HEK293 (cell line): ENCODE results near the gene TK2.

Experiments used
- ATF2 ChIP-seq: fragments of 450-650 bp; formaldehyde crosslinking; IDR thresholded peaks from 2 replicates; pipeline ENCODE4 v1.5.1; 2016; ENCODE audit warnings: missing biosample characterization, missing genetic modification characterization, low read depth
- ELK4 ChIP-seq: IDR thresholded peaks from 2 replicates; pipeline ENCODE4 v1.6.1; 2011; ENCODE audit warnings: mild to moderate bottlenecking, low read depth, low read length, borderline replicate concordance
- KLF17 ChIP-seq: fragments of 450-650 bp; formaldehyde crosslinking; IDR thresholded peaks from 2 replicates; pipeline ENCODE4 v1.5.1; 2016; ENCODE audit warnings: missing biosample characterization, missing genetic modification characterization
- REPIN1 ChIP-seq: fragments of 450-650 bp; formaldehyde crosslinking; IDR thresholded peaks from 2 replicates; pipeline ENCODE4 v1.5.1; 2017; ENCODE audit warnings: missing biosample characterization, missing genetic modification characterization, low read depth
- TSHZ1 ChIP-seq: fragments of 450-650 bp; formaldehyde crosslinking; IDR thresholded peaks from 2 replicates; pipeline ENCODE4 v1.5.1; 2016; ENCODE audit warnings: missing biosample characterization, missing genetic modification characterization, borderline replicate concordance
- ZBTB10 ChIP-seq: fragments of 450-650 bp; formaldehyde crosslinking; IDR thresholded peaks from 2 replicates; pipeline ENCODE4 v1.5.1; 2016; ENCODE audit warnings: missing biosample characterization, missing genetic modification characterization
- ZBTB20 ChIP-seq: fragments of 450-650 bp; formaldehyde crosslinking; IDR thresholded peaks from 2 replicates; pipeline ENCODE4 v1.5.1; 2016; ENCODE audit warnings: missing biosample characterization, missing genetic modification characterization
- ZBTB49 ChIP-seq: fragments of 450-650 bp; formaldehyde crosslinking; IDR thresholded peaks from 2 replicates; pipeline ENCODE4 v1.5.1; 2016; ENCODE audit warnings: missing biosample characterization, missing genetic modification characterization, low read depth
- ZBTB7A ChIP-seq: fragments of 450-650 bp; formaldehyde crosslinking; IDR thresholded peaks from 2 replicates; pipeline ENCODE4 v1.5.1; 2016; ENCODE audit warnings: low read depth, missing biosample characterization, missing genetic modification characterization
- ZFP3 ChIP-seq: fragments of 450-650 bp; formaldehyde crosslinking; IDR thresholded peaks from 2 replicates; pipeline ENCODE4 v1.5.1; 2016; ENCODE audit warnings: low read depth, missing biosample characterization, missing genetic modification characterization
- ZNF10 ChIP-seq: fragments of 450-650 bp; formaldehyde crosslinking; IDR thresholded peaks from 2 replicates; pipeline ENCODE4 v1.5.1; 2017; ENCODE audit warnings: missing biosample characterization, missing genetic modification characterization
- ZNF16 ChIP-seq: fragments of 450-650 bp; formaldehyde crosslinking; IDR thresholded peaks from 2 replicates; pipeline ENCODE4 v1.5.1; 2016; ENCODE audit warnings: low read depth, missing biosample characterization, missing genetic modification characterization
- ZNF23 ChIP-seq: fragments of 450-650 bp; formaldehyde crosslinking; IDR thresholded peaks from 2 replicates; pipeline ENCODE4 v1.5.1; 2016; ENCODE audit warnings: missing biosample characterization, missing genetic modification characterization, borderline replicate concordance
- ZNF24 ChIP-seq: fragments of 450-650 bp; formaldehyde crosslinking; IDR thresholded peaks from 2 replicates; pipeline ENCODE4 v1.5.1; 2016; ENCODE audit warnings: missing biosample characterization, missing genetic modification characterization
- ZNF248 ChIP-seq: fragments of 450-650 bp; formaldehyde crosslinking; IDR thresholded peaks from 2 replicates; pipeline ENCODE4 v1.5.1; 2017; ENCODE audit warnings: missing biosample characterization, missing genetic modification characterization
- ZNF362 ChIP-seq: fragments of 450-650 bp; formaldehyde crosslinking; IDR thresholded peaks from 2 replicates; pipeline ENCODE4 v1.5.1; 2016; ENCODE audit warnings: missing biosample characterization, missing genetic modification characterization
- ZNF426 ChIP-seq: fragments of 450-650 bp; formaldehyde crosslinking; IDR thresholded peaks from 2 replicates; pipeline ENCODE4 v1.5.1; 2017; ENCODE audit warnings: missing biosample characterization, missing genetic modification characterization, mild to moderate bottlenecking, inconsistent platforms, moderate library complexity
- ZNF530 ChIP-seq: fragments of 450-650 bp; formaldehyde crosslinking; IDR thresholded peaks from 2 replicates; pipeline ENCODE4 v1.5.1; 2016; ENCODE audit warnings: low read depth, missing biosample characterization, missing genetic modification characterization
- ZNF585B ChIP-seq: fragments of 450-650 bp; formaldehyde crosslinking; IDR thresholded peaks from 2 replicates; pipeline ENCODE4 v1.5.1; 2016; ENCODE audit warnings: missing biosample characterization, missing genetic modification characterization
- ZNF621 ChIP-seq: fragments of 450-650 bp; formaldehyde crosslinking; IDR thresholded peaks from 2 replicates; pipeline ENCODE4 v1.5.1; 2017; ENCODE audit warnings: missing biosample characterization, missing genetic modification characterization
- ZNF624 ChIP-seq: fragments of 450-650 bp; formaldehyde crosslinking; IDR thresholded peaks from 2 replicates; pipeline ENCODE4 v1.5.1; 2017; ENCODE audit warnings: missing biosample characterization, missing genetic modification characterization
- ZNF658 ChIP-seq: fragments of 450-650 bp; formaldehyde crosslinking; IDR thresholded peaks from 2 replicates; pipeline ENCODE4; 2016; ENCODE audit warnings: missing biosample characterization, missing genetic modification characterization
- ZNF670 ChIP-seq: fragments of 450-650 bp; formaldehyde crosslinking; IDR thresholded peaks from 2 replicates; pipeline ENCODE4 v1.5.1; 2016; ENCODE audit warnings: missing biosample characterization, missing genetic modification characterization, low read depth
- ZNF707 ChIP-seq: fragments of 450-650 bp; formaldehyde crosslinking; IDR thresholded peaks from 2 replicates; pipeline ENCODE4 v1.5.1; 2016; ENCODE audit warnings: missing biosample characterization, missing genetic modification characterization
- ZNF776 ChIP-seq: fragments of 450-650 bp; formaldehyde crosslinking; IDR thresholded peaks from 2 replicates; pipeline ENCODE4 v1.5.0; 2017; ENCODE audit warnings: missing biosample characterization, missing genetic modification characterization, borderline replicate concordance
- ZSCAN30 ChIP-seq: fragments of 450-650 bp; IDR thresholded peaks from 2 replicates; pipeline ENCODE4 v1.5.1; 2018; ENCODE audit warnings: missing biosample characterization, mild to moderate bottlenecking, missing genetic modification characterization, moderate library complexity

TK2 gene

GRCh38 chr16:66549284-66550131 lies at the start of gene TK2 (continued):
- TF ChIP-seq TSHZ1 (tag by site-specific recombination) (no peak), KLF17 (tag by site-specific recombination) (no peak), ZNF362 (tag by site-specific recombination) (no peak), ZFP3 (tag by site-specific recombination) (no peak), ZNF621 (tag by site-specific recombination) (no peak), ZNF426 (tag by site-specific recombination) (no peak), ATF2 (tag by site-specific recombination) (no peak), ZNF23 (tag by site-specific recombination) (no peak), ZBTB10 (tag by site-specific recombination) (no peak), ZNF624 (tag by site-specific recombination) (no peak), REPIN1 (tag by site-specific recombination) (no peak), ZNF585B (no peak), ZNF10 (no peak), ZNF670 (tag by site-specific recombination) (no peak), ZNF776 (tag by site-specific recombination) (no peak), ZBTB20 (tag by site-specific recombination) (peak; percentile 77), ZBTB7A (no peak), ZNF707 (tag by site-specific recombination) (no peak), ELK4 (no peak), ZSCAN30 (peak; percentile 51), ZNF530 (no peak), ZNF248 (tag by site-specific recombination) (no peak), ZBTB49 (tag by site-specific recombination) (no peak), ZNF16 (tag by site-specific recombination) (no peak), ZNF658 (tag by site-specific recombination) (no peak), ZNF24 (tag by site-specific recombination) (no peak)
